OCI-LY1 (cell line): ENCODE data around the gene CD164L2.

Experiments
- CTCF ChIP-seq: fragments of 200-600 bp; sonication (generic), shearing (Covaris generic); IDR thresholded peaks from 2 replicates; pipeline ENCODE4 v1.5.1; 2017; ENCODE audit warnings: mild to moderate bottlenecking, antibody characterized with exemption, low read length, moderate library complexity, mixed read lengths
- EZH2 ChIP-seq: fragments of 200-600 bp; sonication (generic), shearing (Covaris generic); IDR thresholded peaks from 2 replicates; pipeline ENCODE4 v1.8.0; 2017; ENCODE audit warnings: borderline replicate concordance, mixed run types, mild to moderate bottlenecking, antibody characterized with exemption, low read length, moderate library complexity, mixed read lengths

GRCh38 chr1:27341525-27342252, 41.4 kb downstream of the CD164L2 start, which contains the start of gene SYTL1:
- TF ChIP-seq CTCF, result no peak; the same call in 1 of the 2 replicates
- no peak for TF ChIP-seq EZH2
